HEK293T (cell line): ENCODE measurements around the gene CCL14.
"Not testable (repeated sequence)": the region's sequence is repeated elsewhere in the genome, so short reads cannot be mapped to it uniquely, and the experiment has no call there.

ENCODE experiments used
- BHLHE40 ChIP-seq: fragments of 450-650 bp; IDR thresholded peaks from 2 replicates; pipeline ENCODE4 v1.6.1; 2016; ENCODE audit warnings: mild to moderate bottlenecking, moderate library complexity, borderline replicate concordance
- ELF4 ChIP-seq: fragments of 450-650 bp; IDR thresholded peaks from 2 replicates; pipeline ENCODE4 v1.6.1; 2017; ENCODE audit warnings: antibody characterized with exemption
- FOXA1 ChIP-seq: fragments of 450-650 bp; IDR thresholded peaks from 2 replicates; pipeline ENCODE4 v1.6.1; 2016; ENCODE audit warnings: mild to moderate bottlenecking
- FOXK2 ChIP-seq: fragments of 450-650 bp; IDR thresholded peaks from 2 replicates; pipeline ENCODE4 v1.6.1; 2016; ENCODE audit warnings: mild to moderate bottlenecking
- FOXM1 ChIP-seq: fragments of 450-650 bp; IDR thresholded peaks from 2 replicates; pipeline ENCODE4 v1.6.1; 2017; ENCODE audit warnings: mild to moderate bottlenecking, borderline replicate concordance
- HDGF ChIP-seq: fragments of 450-650 bp; IDR thresholded peaks from 2 replicates; pipeline ENCODE4 v1.6.1; 2017; ENCODE audit warnings: antibody characterized with exemption, borderline replicate concordance
- L3MBTL2 ChIP-seq: fragments of 450-650 bp; conservative IDR thresholded peaks from 2 replicates; pipeline ENCODE4 v1.6.1; 2016; ENCODE audit warnings: mild to moderate bottlenecking
- LEF1 ChIP-seq: fragments of 450-650 bp; IDR thresholded peaks from 2 replicates; pipeline ENCODE4 v1.6.1; 2017; ENCODE audit warnings: mild to moderate bottlenecking, borderline replicate concordance
- PKNOX1 ChIP-seq: fragments of 450-650 bp; IDR thresholded peaks from 2 replicates; pipeline ENCODE4 v1.6.1; 2016
- SP1 ChIP-seq: fragments of 450-650 bp; IDR thresholded peaks from 2 replicates; pipeline ENCODE4 v1.6.1; 2017
- SUZ12 ChIP-seq: fragments of 450-650 bp; IDR thresholded peaks from 2 replicates; pipeline ENCODE4 v1.6.1; 2016; ENCODE audit warnings: mild to moderate bottlenecking
- TARDBP ChIP-seq: fragments of 450-650 bp; IDR thresholded peaks from 2 replicates; pipeline ENCODE4 v1.6.1; 2016

DNA sequence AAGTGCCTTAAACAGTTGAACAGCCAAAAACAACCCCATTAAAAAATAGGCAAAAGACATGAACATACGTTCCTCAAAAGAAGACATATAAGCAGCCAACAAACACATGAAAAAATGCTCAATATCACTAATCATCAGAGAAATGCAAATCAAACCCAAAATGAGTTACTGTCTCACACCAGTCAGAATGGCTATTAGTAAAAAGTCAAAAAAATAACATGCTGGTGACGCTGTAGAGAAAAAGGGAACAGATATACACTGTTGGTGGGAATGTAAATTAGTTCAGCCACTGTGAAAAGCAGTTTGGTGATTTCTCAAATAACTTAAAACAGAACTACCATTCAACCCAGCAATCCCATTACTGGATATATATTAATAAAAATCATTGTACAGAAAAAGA, 8.8 kb upstream of the CCL14 start:
- not testable (repeated sequence) for TF ChIP-seq HDGF, BHLHE40, FOXM1, LEF1, ELF4, FOXA1, FOXK2, L3MBTL2, SUZ12, TARDBP, SP1, PKNOX1
